Pancreas (tissue), 10 donors: ENCODE measurements around the gene SCMH1. TPM values are rescaled to one million over a fixed set of nuclear protein-coding genes. Genes with fewer than 3 reads are reported as not detected.
A peak's percentile ranks its signal among the peaks of the same experiment; 100 is the strongest.

ENCODE experiments used
- ATAC-seq, 4 donors: fragments of 200-7000 bp; cut with Tn5 transposase; one replicate each; pipeline versions ENCODE4 v1.8.0 to v1.9.1; 2020; ENCODE audit warnings: mild to moderate bottlenecking in 4 of 4, moderate library complexity in 4 of 4
- DNase-seq, 6 donors: peaks; one replicate each; pipeline ENCODE4 v3.0.0-alpha.2; 2020
- FAIRE-seq: peaks from 2 replicates; lab custom pipeline; 2012; peaks lifted over from hg19 to GRCh38; lab: Jason Lieb, UNC
- H3K27ac ChIP-seq, 4 donors: fragments of 200-600 bp; sonication (generic); 1 replicate in 3 of 4; 2 replicates in 1 of 4; pipeline versions ENCODE4 v1.5.0 to v1.8.0; 2020
- H3K27me3 ChIP-seq, 4 donors: fragments of 200-600 bp; one replicate each; pipeline ENCODE4 v1.8.0; 2021
- H3K36me3 ChIP-seq, 3 donors: fragments of 200-600 bp; sonication (generic) in 1 of 3; one replicate each; pipeline versions ENCODE4 v1.5.0 to v1.8.0; 2020 to 2021
- H3K4me1 ChIP-seq, 3 donors: fragments of 200-600 bp; one replicate each; pipeline ENCODE4 v1.8.0; 2021
- H3K4me3 ChIP-seq, 4 donors: fragments of 200-600 bp; sonication (generic) in 2 of 4; one replicate each; pipeline versions ENCODE4 v1.5.0 to v1.8.0; 2020 to 2021
- H3K9me3 ChIP-seq, 4 donors: fragments of 200-600 bp; one replicate each; pipeline ENCODE4 v1.8.0; 2021
- CTCF ChIP-seq, 4 donors: fragments of 200-600 bp; sonication (generic) in 3 of 4; IDR thresholded peaks; one replicate each; pipeline versions ENCODE4 v1.5.0 to v1.8.0; 2021; ENCODE audit warnings: antibody characterized with exemption in 4 of 4
- WGBS, 2 donors: extraction: QIAGEN DNeasy Blood & Tissue Kit; methylation state at CpG; one replicate each; pipeline ENCODE4 v1.1.7; 2013; 5-methylcytosine and 5-hydroxymethylcytosine counted together
- intact Hi-C, 3 donors: fragments of 100-400 bp; cut with DNase I; formaldehyde crosslinking; loops; one replicate each; pipeline versions ENCODE4 v1.11.1 to v1.14.2; 2022
- polyA plus RNA-seq, 2 donors: library from polyadenylated mRNA; stranded (reverse); fragments of 200-250 nt; gene quantifications; one replicate each; pipeline ENCODE4 v1.2.3, GENCODE V29; 2013
- total RNA-seq, 6 donors: library from RNA; stranded (reverse); fragmentation: NEBNext Ultra II Directional in 4 of 6; extraction: Animal tissue kit (Norgen Biotek cat#: 25700) in 4 of 6; gene quantifications; one replicate each; pipeline versions ENCODE4 v1.2.1 to v1.2.4, GENCODE V29; 2021 to 2023
- donor health status: healthy with polysubstance abuse.
- donor health status: DM: no; HTN: no; CAD: no; lungs with moderate emphysema.
- donor health status: DM: no; HTN: no; CAD: no.
- donor health status: control.
- donor health status: control.
- donor health status: Bipolar disorder and iron deficiency.
- donor health status: DM: yes; HTN: yes; CAD: no.
- donor health status: DM: no; HTN: no; CAD: no.
- donor health status: DM: no; HTN: no; CAD: no.
- donor health status: DM: yes; HTN: yes; CAD: no.

The SCMH1 gene
- total and polyA plus RNA-seq, 8 donors: 24.5 to 41.9 (median 29.9) TPM

- intact Hi-C loops: no loop called here
- no peaks in the 10 kb centered on the region for H3K9me3 ChIP-seq
- ATAC-seq: no peak
- H3K27ac ChIP-seq: no peak overlapping the region
- peaks cover 0 to 13% (median 0%) of the 10 kb centered on the region in 3 donors for H3K36me3 ChIP-seq
- peaks cover 0 to 5% (median 0%) of the 10 kb centered on the region in 3 donors for H3K4me1 ChIP-seq
- 94 to 95% methylated on average over 19 of the region's 19 CpGs for WGBS, 2 donors
- H3K4me3 ChIP-seq: no peak overlapping the region
- H3K27me3 ChIP-seq: no peaks in the 10 kb centered on the region
- TF ChIP-seq CTCF (IDR thresholded peaks at IDR 0.05): no peak
- no peak for DNase-seq
- no peak for FAIRE-seq
These were observed 234.9 kb downstream of the SCMH1 start for GRCh38 chr1:41006942-41007865.

- FAIRE-seq (no peak), ATAC-seq (no peak), DNase-seq (no peak)
- WGBS, 2 donors: 83 to 92% methylated on average over 5 of the region's 5 CpGs
- peaks cover 0 to 5% (median 0%) of the 10 kb centered on the region in 3 donors for H3K4me1 ChIP-seq
- intact Hi-C loops: no loop called here
- peaks cover 0 to 8% (median 4%) of the 10 kb centered on the region in 3 donors for H3K36me3 ChIP-seq
- H3K4me3 ChIP-seq: no peak overlapping the region
- no peaks in the 10 kb centered on the region for H3K27me3 ChIP-seq
- no peaks in the 10 kb centered on the region for H3K9me3 ChIP-seq
- no peak overlapping the region for H3K27ac ChIP-seq
- no peak for TF ChIP-seq CTCF (IDR thresholded peaks at IDR 0.05)
These were observed 236.2 kb downstream of the SCMH1 start for GRCh38 chr1:41005876-41006275.

GRCh38 chr1:41003640-41004220 lies 238.4 kb downstream of the SCMH1 start:
- H3K4me3 ChIP-seq: no peak overlapping the region
- no peaks in the 10 kb centered on the region for H3K9me3 ChIP-seq
- peaks cover 0 to 12% (median 8%) of the 10 kb centered on the region in 3 donors for H3K36me3 ChIP-seq
- H3K27me3 ChIP-seq: no peaks in the 10 kb centered on the region
- no peak for TF ChIP-seq CTCF (IDR thresholded peaks at IDR 0.05)
- peak in 5 of 6 donors; percentile 62 to 85 (median 76) for DNase-seq
- no peak overlapping the region for H3K27ac ChIP-seq
- peaks cover 0 to 5% (median 0%) of the 10 kb centered on the region in 3 donors for H3K4me1 ChIP-seq
- intact Hi-C loops: no loop called here
- ATAC-seq: peak; percentile 86 to 97 (median 96)
- no peak for FAIRE-seq
- 44 to 46% methylated on average over 11 of the region's 11 CpGs for WGBS, 2 donors

- DNase-seq (no peak), ATAC-seq (no peak), FAIRE-seq (no peak)
- no peak overlapping the region for H3K4me3 ChIP-seq
- no peak for TF ChIP-seq CTCF (IDR thresholded peaks at IDR 0.05)
- WGBS, 2 donors: 92 to 93% methylated on average over 9 of the region's 9 CpGs
- H3K4me1 ChIP-seq: peaks cover 0 to 5% (median 0%) of the 10 kb centered on the region in 3 donors
- H3K27me3 ChIP-seq: no peaks in the 10 kb centered on the region
- no peak overlapping the region for H3K27ac ChIP-seq
- H3K9me3 ChIP-seq: no peaks in the 10 kb centered on the region
- H3K36me3 ChIP-seq: peaks cover 0 to 13% (median 11%) of the 10 kb centered on the region in 3 donors
- intact Hi-C loops: no loop called here
These were observed 238.9 kb downstream of the SCMH1 start for GRCh38 chr1:41003127-41003639.
